Lung (tissue), 12 donors: ENCODE results near the gene POLH. TPM values are rescaled to one million over a fixed set of nuclear protein-coding genes. Genes with fewer than 3 reads are reported as not detected.

Source experiments
- ATAC-seq: fragments of 200-7000 bp; cut with Tn5 transposase; one replicate; pipeline ENCODE4 v1.9.1; 2020; ENCODE audit warnings: moderate number of reproducible peaks; ENCODE audit not compliant: insufficient read depth, low FRiP score
- DNase-seq, 3 donors: peaks; one replicate each; pipeline ENCODE4 v3.0.0-alpha.2; 2013 to 2017
- H3K27ac ChIP-seq, 2 donors: one replicate each; pipeline ENCODE4 v1.5.1; 2013; ENCODE audit warnings: mild to moderate bottlenecking in 2 of 2, moderate library complexity in 2 of 2, control low read depth in 1 of 2, inconsistent platforms in 1 of 2, low read depth in 1 of 2, low read length in 1 of 2
- H3K27me3 ChIP-seq, 3 donors: one replicate each; pipeline ENCODE4 v1.5.1; 2013; ENCODE audit warnings: low read length in 2 of 3; ENCODE audit not compliant: control insufficient read depth in 3 of 3, insufficient read depth in 3 of 3
- H3K36me3 ChIP-seq, 4 donors: one replicate each; pipeline ENCODE4 v1.5.1; 2013; ENCODE audit warnings: low read length in 4 of 4, mild to moderate bottlenecking in 1 of 4, moderate library complexity in 1 of 4; ENCODE audit not compliant: control insufficient read depth in 4 of 4, insufficient read depth in 4 of 4
- H3K4me1 ChIP-seq, 5 donors: one replicate each; pipeline ENCODE4 v1.5.1; 2013; ENCODE audit warnings: low read length in 5 of 5, mild to moderate bottlenecking in 2 of 5, moderate library complexity in 1 of 5; ENCODE audit not compliant: control insufficient read depth in 5 of 5, insufficient read depth in 5 of 5
- H3K4me3 ChIP-seq: one replicate; pipeline ENCODE4 v1.5.1; 2013; ENCODE audit warnings: mild to moderate bottlenecking, control low read depth, moderate library complexity
- H3K9ac ChIP-seq, 2 donors: one replicate each; pipeline ENCODE4 v1.5.1; 2013; ENCODE audit warnings: low read length in 2 of 2, control low read depth in 1 of 2; ENCODE audit not compliant: insufficient read depth in 1 of 2
- H3K9me3 ChIP-seq, 4 donors: one replicate each; pipeline ENCODE4 v1.5.1; 2013; ENCODE audit warnings: low read length in 3 of 4, mild to moderate bottlenecking in 1 of 4, moderate library complexity in 1 of 4; ENCODE audit not compliant: control insufficient read depth in 4 of 4, insufficient read depth in 3 of 4
- CTCF ChIP-seq: IDR thresholded peaks from 2 replicates; pipeline ENCODE4 v1.5.1; 2012; ENCODE audit warnings: mild to moderate bottlenecking; ENCODE audit errors: control extremely low read depth, extremely low read depth
- WGBS, 2 donors: extraction: QIAGEN DNeasy Blood & Tissue Kit; methylation state at CpG; one replicate each; pipeline ENCODE4 v1.1.7; 2013; 5-methylcytosine and 5-hydroxymethylcytosine counted together
- polyA plus RNA-seq, 2 donors: library from polyadenylated mRNA; stranded (reverse); fragments of 200-250 nt; gene quantifications; one replicate each; pipeline ENCODE4 v1.2.1, GENCODE V29; 2013
- total RNA-seq, 2 donors: library from RNA; depleted of rRNA in 1 of 2; stranded (reverse); fragments of >200 nt in 1 of 2; gene quantifications; one replicate each; pipeline ENCODE4 v1.2.1, GENCODE V29; 2014 to 2021
- donor health status: control.
- donor health status: control.
- donor health status: Bipolar disorder and iron deficiency.
- donor health status: healthy.
- donor health status: DM: yes; HTN: yes; CAD: no.

Gene POLH
- total and polyA plus RNA-seq, 4 donors, result 4.0 to 27.3 (median 7.5) TPM

- peaks cover 3 to 14% (median 5%) of the 10 kb centered on the region in 5 donors for H3K4me1 ChIP-seq
- DNase-seq, result no peak
These were observed 48.1 kb downstream of the POLH start for GRCh38 chr6:43623880-43624785.

GRCh38 chr6:43624786-43625288 lies 48.9 kb downstream of the POLH start:
- WGBS, 2 donors, result 91 to 96% methylated on average over 7 of the region's 7 CpGs
- Histone ChIP-seq H3K27me3 (no peaks in the 10 kb centered on the region), H3K36me3 (peaks cover 28 to 49% (median 46%) of the 10 kb centered on the region in 4 donors), H3K4me1 (peaks cover 3 to 18% (median 5%) of the 10 kb centered on the region in 5 donors), H3K4me3 (no peak overlapping the region), H3K9me3 (no peaks in the 10 kb centered on the region), H3K27ac (no peak overlapping the region), H3K9ac (no peak overlapping the region)
- ATAC-seq (no peak), DNase-seq (no peak)
- TF ChIP-seq CTCF, result no peak

More at GRCh38 chr6:43623880-43624785, 48.1 kb downstream of the POLH start:
- TF ChIP-seq CTCF, result no peak
- Histone ChIP-seq H3K4me3 (no peak overlapping the region), H3K27me3 (no peaks in the 10 kb centered on the region), H3K9ac (no peak overlapping the region), H3K9me3 (no peaks in the 10 kb centered on the region), H3K27ac (no peak overlapping the region), H3K36me3 (peaks cover 30 to 51% (median 47%) of the 10 kb centered on the region in 4 donors)
- no peak for ATAC-seq
- 91 to 93% methylated on average over 12 of the region's 12 CpGs for WGBS, 2 donors

GRCh38 chr6:43625393-43625992 lies 49.5 kb downstream of the POLH start:
- H3K36me3 ChIP-seq, result peaks cover 23 to 47% (median 45%) of the 10 kb centered on the region in 4 donors
- no peak overlapping the region for H3K4me3 ChIP-seq
- no peak overlapping the region for H3K27ac ChIP-seq
- TF ChIP-seq CTCF, result no peak
- ATAC-seq (no peak), DNase-seq (no peak)
- H3K9ac ChIP-seq, result no peak overlapping the region
- 95 to 99% methylated on average over 16 of the region's 16 CpGs for WGBS, 2 donors
- no peaks in the 10 kb centered on the region for H3K27me3 ChIP-seq
- H3K9me3 ChIP-seq, result no peaks in the 10 kb centered on the region
- H3K4me1 ChIP-seq, result peaks cover 3 to 23% (median 8%) of the 10 kb centered on the region in 5 donors
